HL-60 (cell line): ENCODE measurements around the gene SMIM22.

Experiments
- CTCF ChIP-seq: IDR thresholded peaks from one replicate; pipeline ENCODE4 v1.5.1; 2011; ENCODE audit warnings: low read length, control low read depth, inconsistent platforms; ENCODE audit not compliant: insufficient read depth
- GABPA ChIP-seq: IDR thresholded peaks from 2 replicates; pipeline ENCODE4 v1.6.1; 2012; ENCODE audit warnings: low read depth
- POLR2AphosphoS5 ChIP-seq: IDR thresholded peaks from 2 replicates; pipeline ENCODE4 v1.6.1; 2012; ENCODE audit warnings: low read depth
- TF ChIP-seq, protein P1 (sequence below): IDR thresholded peaks from 2 replicates; pipeline ENCODE4 v1.6.1; 2012; ENCODE audit warnings: low read depth; ENCODE audit not compliant: insufficient replicate concordance

DNA sequence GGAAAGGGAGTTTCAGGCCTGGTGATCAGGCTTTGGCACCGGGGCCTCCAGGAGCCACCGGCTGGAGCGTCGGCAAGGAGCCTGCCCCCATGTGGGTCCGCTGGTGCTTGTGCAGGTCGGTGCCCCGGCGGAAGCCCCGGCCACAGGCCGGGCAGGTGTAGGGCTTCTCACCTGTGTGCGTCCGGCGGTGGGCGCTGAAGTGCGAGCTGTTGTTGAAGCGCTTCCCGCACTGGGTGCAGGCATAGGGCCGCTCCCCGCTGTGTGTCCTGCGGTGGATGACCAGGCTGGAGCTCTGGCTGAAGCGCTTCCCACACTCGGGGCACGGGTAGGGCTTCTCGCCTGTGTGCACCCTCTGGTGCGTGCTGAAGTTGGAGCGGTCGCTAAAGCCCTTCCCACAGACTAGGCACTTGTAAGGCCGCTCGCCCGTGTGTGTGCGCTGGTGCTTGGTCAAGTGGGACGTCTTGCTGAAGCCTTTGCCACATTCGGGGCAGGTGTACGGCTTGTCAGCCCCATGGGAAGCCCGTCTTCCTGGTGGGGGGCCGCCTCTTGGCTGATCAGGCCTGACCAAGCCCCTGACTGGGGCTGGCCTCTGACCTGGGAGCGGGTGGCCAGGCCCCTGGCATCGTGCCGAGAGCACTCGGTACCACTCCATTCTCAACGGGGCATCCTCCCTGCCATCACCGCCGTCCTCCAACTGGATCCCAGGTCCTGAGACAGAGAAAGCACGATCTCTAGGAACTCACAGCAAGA is 42.6 kb upstream of the SMIM22 start:
- TF ChIP-seq POLR2AphosphoS5 = no peak
- no peak for TF ChIP-seq CTCF
- TF ChIP-seq GABPA = no peak
- TF ChIP-seq, protein P1, sequence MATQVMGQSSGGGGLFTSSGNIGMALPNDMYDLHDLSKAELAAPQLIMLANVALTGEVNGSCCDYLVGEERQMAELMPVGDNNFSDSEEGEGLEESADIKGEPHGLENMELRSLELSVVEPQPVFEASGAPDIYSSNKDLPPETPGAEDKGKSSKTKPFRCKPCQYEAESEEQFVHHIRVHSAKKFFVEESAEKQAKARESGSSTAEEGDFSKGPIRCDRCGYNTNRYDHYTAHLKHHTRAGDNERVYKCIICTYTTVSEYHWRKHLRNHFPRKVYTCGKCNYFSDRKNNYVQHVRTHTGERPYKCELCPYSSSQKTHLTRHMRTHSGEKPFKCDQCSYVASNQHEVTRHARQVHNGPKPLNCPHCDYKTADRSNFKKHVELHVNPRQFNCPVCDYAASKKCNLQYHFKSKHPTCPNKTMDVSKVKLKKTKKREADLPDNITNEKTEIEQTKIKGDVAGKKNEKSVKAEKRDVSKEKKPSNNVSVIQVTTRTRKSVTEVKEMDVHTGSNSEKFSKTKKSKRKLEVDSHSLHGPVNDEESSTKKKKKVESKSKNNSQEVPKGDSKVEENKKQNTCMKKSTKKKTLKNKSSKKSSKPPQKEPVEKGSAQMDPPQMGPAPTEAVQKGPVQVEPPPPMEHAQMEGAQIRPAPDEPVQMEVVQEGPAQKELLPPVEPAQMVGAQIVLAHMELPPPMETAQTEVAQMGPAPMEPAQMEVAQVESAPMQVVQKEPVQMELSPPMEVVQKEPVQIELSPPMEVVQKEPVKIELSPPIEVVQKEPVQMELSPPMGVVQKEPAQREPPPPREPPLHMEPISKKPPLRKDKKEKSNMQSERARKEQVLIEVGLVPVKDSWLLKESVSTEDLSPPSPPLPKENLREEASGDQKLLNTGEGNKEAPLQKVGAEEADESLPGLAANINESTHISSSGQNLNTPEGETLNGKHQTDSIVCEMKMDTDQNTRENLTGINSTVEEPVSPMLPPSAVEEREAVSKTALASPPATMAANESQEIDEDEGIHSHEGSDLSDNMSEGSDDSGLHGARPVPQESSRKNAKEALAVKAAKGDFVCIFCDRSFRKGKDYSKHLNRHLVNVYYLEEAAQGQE = no peak
